Stomach smooth muscle (tissue), 2 donors: ENCODE measurements around the gene DZIP1.

Source experiments
- H3K27ac ChIP-seq: one replicate; pipeline ENCODE4 v1.7.0; 2013; ENCODE audit warnings: mild to moderate bottlenecking, low read length, inconsistent platforms
- H3K27me3 ChIP-seq, 2 donors: one replicate each; pipeline ENCODE4 v1.7.0; 2013; ENCODE audit warnings: low read length in 2 of 2; ENCODE audit not compliant: insufficient read depth in 2 of 2, control insufficient read depth in 1 of 2
- H3K36me3 ChIP-seq, 2 donors: one replicate each; pipeline ENCODE4 v1.7.0; 2013; ENCODE audit warnings: low read length in 2 of 2; ENCODE audit not compliant: control insufficient read depth in 2 of 2, insufficient read depth in 2 of 2
- H3K4me1 ChIP-seq: one replicate; pipeline ENCODE4 v1.7.0; 2013; ENCODE audit warnings: low read length; ENCODE audit not compliant: control insufficient read depth, insufficient read depth
- H3K4me3 ChIP-seq, 2 donors: one replicate each; pipeline ENCODE4 v1.7.0; 2013; ENCODE audit warnings: low read length in 2 of 2
- H3K9ac ChIP-seq, 2 donors: one replicate each; pipeline ENCODE4 v1.7.0; 2013; ENCODE audit warnings: low read length in 2 of 2, mild to moderate bottlenecking in 1 of 2
- H3K9me3 ChIP-seq, 2 donors: one replicate each; pipeline ENCODE4 v1.7.0; 2013; ENCODE audit warnings: low read length in 2 of 2; ENCODE audit not compliant: control insufficient read depth in 2 of 2
- donor health status: healthy.
- donor health status: Pancreatic carcinoma.

Gene DZIP1

GRCh38 chr13:95533545-95534160, 110.9 kb downstream of the DZIP1 start:
- H3K36me3 ChIP-seq, result no peaks in the 10 kb centered on the region
- H3K27ac ChIP-seq, result no peak overlapping the region
- no peak overlapping the region for H3K9ac ChIP-seq
- H3K4me3 ChIP-seq, result no peak overlapping the region
- H3K27me3 ChIP-seq, result no peaks in the 10 kb centered on the region
- H3K9me3 ChIP-seq, result no peaks in the 10 kb centered on the region
- no peaks in the 10 kb centered on the region for H3K4me1 ChIP-seq

DNA sequence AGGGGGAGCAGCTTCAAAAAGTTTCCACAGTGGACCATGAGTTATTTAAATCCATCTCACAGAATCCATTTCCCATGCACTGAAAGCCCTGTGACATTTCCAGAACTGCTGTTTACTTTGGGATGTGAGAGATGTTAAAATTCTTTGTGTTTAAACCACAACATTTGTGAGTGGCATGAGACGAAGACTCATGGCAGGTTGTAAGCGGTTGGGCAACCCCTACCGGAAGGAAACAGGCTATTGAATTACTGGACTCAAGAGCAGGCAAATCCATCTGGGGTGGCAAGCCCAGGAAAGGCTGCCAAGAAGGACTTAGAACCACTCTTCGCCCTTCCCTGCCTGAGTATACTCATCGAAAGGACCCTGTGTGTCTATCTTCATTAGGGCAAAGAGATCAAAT, 114.3 kb downstream of the DZIP1 start:
- Histone ChIP-seq H3K9ac (no peak overlapping the region), H3K9me3 (no peaks in the 10 kb centered on the region), H3K36me3 (no peaks in the 10 kb centered on the region), H3K4me1 (no peaks in the 10 kb centered on the region), H3K27ac (no peak overlapping the region), H3K27me3 (no peaks in the 10 kb centered on the region), H3K4me3 (no peak overlapping the region)
